Measurements from ENCODE around the gene MAMDC4. TPM values are rescaled to one million over a fixed set of nuclear protein-coding genes. Genes with fewer than 3 reads are reported as not detected.

The MAMDC4 gene
- total RNA-seq, 1 experiment from 2014 or later, result 6.7 TPM

DNA sequence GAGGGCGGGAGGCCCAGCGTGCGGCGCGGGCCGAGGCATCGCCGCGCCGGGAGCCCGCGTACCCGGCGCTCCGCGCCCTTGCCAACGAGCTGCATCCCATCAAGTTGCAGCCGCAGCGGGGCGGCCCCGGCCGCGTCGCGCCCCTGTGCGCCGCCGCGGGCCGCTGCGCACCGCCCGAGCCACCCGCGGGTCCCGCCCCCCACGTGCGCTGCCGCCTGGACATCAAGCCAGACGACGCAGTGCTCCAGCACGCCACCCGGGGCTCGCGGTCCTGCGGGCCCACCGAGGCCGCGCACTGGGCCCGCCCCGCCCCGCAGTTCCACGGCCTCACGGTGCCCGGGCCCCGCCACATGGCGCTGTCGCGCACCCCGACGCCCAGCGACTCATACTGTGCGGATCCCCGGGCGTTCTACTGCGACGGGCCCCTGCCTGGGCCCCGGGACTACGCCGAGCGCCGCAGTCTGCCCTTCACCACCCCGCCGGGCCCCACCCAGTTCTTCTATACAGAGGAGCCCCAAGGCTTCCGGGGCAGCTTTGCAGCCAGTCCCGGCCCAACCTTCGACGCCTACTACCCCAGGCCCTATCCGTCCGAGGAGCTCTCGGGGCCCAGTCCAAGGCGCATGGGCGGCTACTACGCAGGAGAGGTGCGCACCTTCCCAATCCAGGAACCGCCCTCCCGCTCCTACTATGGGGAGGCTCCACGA is 7.2 kb upstream of the MAMDC4 start:
- ATAC-seq (no peak), DNase-seq (ENCODE audit: low spot score) (no peak)
- H3K9me3 Mint-ChIP-seq, result no peaks in the 10 kb centered on the region
- peaks cover 3% of the 10 kb centered on the region for H3K27me3 Mint-ChIP-seq (ENCODE audit: low read depth)
- H3K27ac Mint-ChIP-seq, result no peak overlapping the region
- H3K4me3 Mint-ChIP-seq, result no peak overlapping the region
- CTCF ChIA-PET, result interaction anchor here (0.7 to 5.9 kb wide), 9 partner anchors 23 to 190 kb away, joined by 4 to 64 read pairs (median 8); partner anchors contain the start of genes RABL6, TMEM141 and TRAF2
- H3K4me1 Mint-ChIP-seq, result peaks cover 23% of the 10 kb centered on the region
- TF ChIP-seq ZNF317 (CRISPR knock-in tag; IDR thresholded peaks at IDR 0.05; ENCODE audit: borderline replicate concordance, low read depth), result no peak
- TF ChIP-seq, protein P1, sequence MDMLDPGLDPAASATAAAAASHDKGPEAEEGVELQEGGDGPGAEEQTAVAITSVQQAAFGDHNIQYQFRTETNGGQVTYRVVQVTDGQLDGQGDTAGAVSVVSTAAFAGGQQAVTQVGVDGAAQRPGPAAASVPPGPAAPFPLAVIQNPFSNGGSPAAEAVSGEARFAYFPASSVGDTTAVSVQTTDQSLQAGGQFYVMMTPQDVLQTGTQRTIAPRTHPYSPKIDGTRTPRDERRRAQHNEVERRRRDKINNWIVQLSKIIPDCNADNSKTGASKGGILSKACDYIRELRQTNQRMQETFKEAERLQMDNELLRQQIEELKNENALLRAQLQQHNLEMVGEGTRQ (CRISPR knock-in tag; IDR thresholded peaks at IDR 0.05), result no peak
- no peak for TF ChIP-seq PRRX2 (CRISPR knock-in tag; IDR thresholded peaks at IDR 0.05)
- no peak for TF ChIP-seq ZNF219 (CRISPR knock-in tag; IDR thresholded peaks at IDR 0.05; ENCODE audit: borderline replicate concordance)
- no peak for TF ChIP-seq FOXK1 (CRISPR knock-in tag; IDR thresholded peaks at IDR 0.05)
- no peak for TF ChIP-seq SP1 (CRISPR knock-in tag; conservative IDR thresholded peaks at IDR 0.05)
- no peak for TF ChIP-seq ZBTB21 (CRISPR knock-in tag; IDR thresholded peaks at IDR 0.05; ENCODE audit: borderline replicate concordance)
- TF ChIP-seq RORB (CRISPR knock-in tag; IDR thresholded peaks at IDR 0.05), result no peak
- TF ChIP-seq, protein P2, sequence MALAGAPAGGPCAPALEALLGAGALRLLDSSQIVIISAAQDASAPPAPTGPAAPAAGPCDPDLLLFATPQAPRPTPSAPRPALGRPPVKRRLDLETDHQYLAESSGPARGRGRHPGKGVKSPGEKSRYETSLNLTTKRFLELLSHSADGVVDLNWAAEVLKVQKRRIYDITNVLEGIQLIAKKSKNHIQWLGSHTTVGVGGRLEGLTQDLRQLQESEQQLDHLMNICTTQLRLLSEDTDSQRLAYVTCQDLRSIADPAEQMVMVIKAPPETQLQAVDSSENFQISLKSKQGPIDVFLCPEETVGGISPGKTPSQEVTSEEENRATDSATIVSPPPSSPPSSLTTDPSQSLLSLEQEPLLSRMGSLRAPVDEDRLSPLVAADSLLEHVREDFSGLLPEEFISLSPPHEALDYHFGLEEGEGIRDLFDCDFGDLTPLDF (CRISPR knock-in tag; IDR thresholded peaks at IDR 0.05), result no peak
- TF ChIP-seq ZNF671 (CRISPR knock-in tag; IDR thresholded peaks at IDR 0.05), result no peak
- TF ChIP-seq ESRRA (CRISPR knock-in tag; IDR thresholded peaks at IDR 0.05; ENCODE audit: borderline replicate concordance), result no peak
- TF ChIP-seq FOXP1 (CRISPR knock-in tag; IDR thresholded peaks at IDR 0.05; ENCODE audit: borderline replicate concordance), result no peak
- no peak for TF ChIP-seq MYBL2 (CRISPR knock-in tag; IDR thresholded peaks at IDR 0.05)
- no peaks in the 10 kb centered on the region for H3K36me3 Mint-ChIP-seq
- POLR2A ChIA-PET, result interaction anchor here (0.5 kb wide), 1 partner anchor 159 kb away, joined by 5 read pairs; no protein-coding TSS in a partner anchor

DNA sequence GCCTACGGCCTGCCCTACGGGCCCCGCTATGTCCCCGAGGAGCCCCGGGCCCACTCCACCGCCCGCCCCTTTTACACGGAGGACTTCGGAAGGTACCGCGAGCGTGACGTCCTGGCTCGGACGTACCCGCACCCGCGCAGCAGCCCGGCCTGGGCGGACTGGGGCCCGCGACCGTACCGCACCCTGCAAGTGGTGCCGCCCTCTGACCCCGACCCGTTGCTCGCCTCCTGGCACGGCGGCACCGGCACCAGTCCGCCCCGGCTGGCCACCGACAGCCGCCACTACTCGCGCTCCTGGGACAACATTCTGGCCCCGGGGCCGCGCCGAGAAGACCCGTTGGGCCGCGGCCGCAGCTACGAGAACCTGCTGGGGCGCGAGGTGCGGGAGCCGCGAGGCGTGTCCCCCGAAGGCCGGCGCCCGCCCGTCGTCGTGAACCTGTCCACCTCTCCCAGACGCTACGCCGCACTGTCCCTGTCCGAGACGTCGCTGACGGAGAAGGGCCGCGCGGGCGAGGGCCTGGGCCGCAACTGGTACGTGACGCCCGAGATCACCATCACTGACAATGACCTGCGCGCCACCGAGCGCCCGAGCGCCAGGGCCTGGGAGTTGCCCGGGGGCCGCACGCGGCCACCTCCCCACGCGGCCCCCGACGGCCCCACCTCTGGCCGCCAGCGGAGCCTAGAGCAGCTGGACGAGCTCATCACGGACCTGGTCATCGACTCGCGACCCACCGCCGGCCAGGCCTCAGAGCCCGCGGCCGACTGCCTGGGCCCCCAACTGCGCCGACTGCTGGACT is 6.5 kb upstream of the MAMDC4 start:
- H3K36me3 Mint-ChIP-seq, result peaks cover 2% of the 10 kb centered on the region; the same call in 1 of the 2 replicates
- DNase-seq (ENCODE audit: low spot score) (no peak), ATAC-seq (no peak)
- ChIA-PET POLR2A (interaction anchor here (0.5 kb wide), 1 partner anchor 158 kb away, joined by 5 read pairs; no protein-coding TSS in a partner anchor), CTCF (interaction anchor here (1.1 to 2.0 kb wide), 4 partner anchors 36 to 133 kb away, joined by 3 to 8 read pairs (median 6); no protein-coding TSS in a partner anchor)
- H3K4me3 Mint-ChIP-seq, result no peak overlapping the region
- H3K27ac Mint-ChIP-seq, result no peak overlapping the region
- H3K4me1 Mint-ChIP-seq, result peaks cover 23% of the 10 kb centered on the region
- no peaks in the 10 kb centered on the region for H3K9me3 Mint-ChIP-seq
- H3K27me3 Mint-ChIP-seq (ENCODE audit: low read depth), result peaks cover 3% of the 10 kb centered on the region
- TF ChIP-seq, protein P3, sequence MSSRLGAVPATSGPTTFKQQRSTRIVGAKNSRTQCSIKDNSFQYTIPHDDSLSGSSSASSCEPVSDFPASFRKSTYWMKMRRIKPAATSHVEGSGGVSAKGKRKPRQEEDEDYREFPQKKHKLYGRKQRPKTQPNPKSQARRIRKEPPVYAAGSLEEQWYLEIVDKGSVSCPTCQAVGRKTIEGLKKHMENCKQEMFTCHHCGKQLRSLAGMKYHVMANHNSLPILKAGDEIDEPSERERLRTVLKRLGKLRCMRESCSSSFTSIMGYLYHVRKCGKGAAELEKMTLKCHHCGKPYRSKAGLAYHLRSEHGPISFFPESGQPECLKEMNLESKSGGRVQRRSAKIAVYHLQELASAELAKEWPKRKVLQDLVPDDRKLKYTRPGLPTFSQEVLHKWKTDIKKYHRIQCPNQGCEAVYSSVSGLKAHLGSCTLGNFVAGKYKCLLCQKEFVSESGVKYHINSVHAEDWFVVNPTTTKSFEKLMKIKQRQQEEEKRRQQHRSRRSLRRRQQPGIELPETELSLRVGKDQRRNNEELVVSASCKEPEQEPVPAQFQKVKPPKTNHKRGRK (CRISPR knock-in tag; IDR thresholded peaks at IDR 0.05; ENCODE audit: borderline replicate concordance), result no peak
- TF ChIP-seq TEAD1 (CRISPR knock-in tag; IDR thresholded peaks at IDR 0.05) (no peak), NR1H2 (CRISPR knock-in tag; IDR thresholded peaks at IDR 0.05) (no peak)
- TF ChIP-seq, protein P4, sequence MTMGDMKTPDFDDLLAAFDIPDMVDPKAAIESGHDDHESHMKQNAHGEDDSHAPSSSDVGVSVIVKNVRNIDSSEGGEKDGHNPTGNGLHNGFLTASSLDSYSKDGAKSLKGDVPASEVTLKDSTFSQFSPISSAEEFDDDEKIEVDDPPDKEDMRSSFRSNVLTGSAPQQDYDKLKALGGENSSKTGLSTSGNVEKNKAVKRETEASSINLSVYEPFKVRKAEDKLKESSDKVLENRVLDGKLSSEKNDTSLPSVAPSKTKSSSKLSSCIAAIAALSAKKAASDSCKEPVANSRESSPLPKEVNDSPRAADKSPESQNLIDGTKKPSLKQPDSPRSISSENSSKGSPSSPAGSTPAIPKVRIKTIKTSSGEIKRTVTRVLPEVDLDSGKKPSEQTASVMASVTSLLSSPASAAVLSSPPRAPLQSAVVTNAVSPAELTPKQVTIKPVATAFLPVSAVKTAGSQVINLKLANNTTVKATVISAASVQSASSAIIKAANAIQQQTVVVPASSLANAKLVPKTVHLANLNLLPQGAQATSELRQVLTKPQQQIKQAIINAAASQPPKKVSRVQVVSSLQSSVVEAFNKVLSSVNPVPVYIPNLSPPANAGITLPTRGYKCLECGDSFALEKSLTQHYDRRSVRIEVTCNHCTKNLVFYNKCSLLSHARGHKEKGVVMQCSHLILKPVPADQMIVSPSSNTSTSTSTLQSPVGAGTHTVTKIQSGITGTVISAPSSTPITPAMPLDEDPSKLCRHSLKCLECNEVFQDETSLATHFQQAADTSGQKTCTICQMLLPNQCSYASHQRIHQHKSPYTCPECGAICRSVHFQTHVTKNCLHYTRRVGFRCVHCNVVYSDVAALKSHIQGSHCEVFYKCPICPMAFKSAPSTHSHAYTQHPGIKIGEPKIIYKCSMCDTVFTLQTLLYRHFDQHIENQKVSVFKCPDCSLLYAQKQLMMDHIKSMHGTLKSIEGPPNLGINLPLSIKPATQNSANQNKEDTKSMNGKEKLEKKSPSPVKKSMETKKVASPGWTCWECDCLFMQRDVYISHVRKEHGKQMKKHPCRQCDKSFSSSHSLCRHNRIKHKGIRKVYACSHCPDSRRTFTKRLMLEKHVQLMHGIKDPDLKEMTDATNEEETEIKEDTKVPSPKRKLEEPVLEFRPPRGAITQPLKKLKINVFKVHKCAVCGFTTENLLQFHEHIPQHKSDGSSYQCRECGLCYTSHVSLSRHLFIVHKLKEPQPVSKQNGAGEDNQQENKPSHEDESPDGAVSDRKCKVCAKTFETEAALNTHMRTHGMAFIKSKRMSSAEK (CRISPR knock-in tag; IDR thresholded peaks at IDR 0.05; ENCODE audit: borderline replicate concordance), result no peak
- TF ChIP-seq, protein P5, sequence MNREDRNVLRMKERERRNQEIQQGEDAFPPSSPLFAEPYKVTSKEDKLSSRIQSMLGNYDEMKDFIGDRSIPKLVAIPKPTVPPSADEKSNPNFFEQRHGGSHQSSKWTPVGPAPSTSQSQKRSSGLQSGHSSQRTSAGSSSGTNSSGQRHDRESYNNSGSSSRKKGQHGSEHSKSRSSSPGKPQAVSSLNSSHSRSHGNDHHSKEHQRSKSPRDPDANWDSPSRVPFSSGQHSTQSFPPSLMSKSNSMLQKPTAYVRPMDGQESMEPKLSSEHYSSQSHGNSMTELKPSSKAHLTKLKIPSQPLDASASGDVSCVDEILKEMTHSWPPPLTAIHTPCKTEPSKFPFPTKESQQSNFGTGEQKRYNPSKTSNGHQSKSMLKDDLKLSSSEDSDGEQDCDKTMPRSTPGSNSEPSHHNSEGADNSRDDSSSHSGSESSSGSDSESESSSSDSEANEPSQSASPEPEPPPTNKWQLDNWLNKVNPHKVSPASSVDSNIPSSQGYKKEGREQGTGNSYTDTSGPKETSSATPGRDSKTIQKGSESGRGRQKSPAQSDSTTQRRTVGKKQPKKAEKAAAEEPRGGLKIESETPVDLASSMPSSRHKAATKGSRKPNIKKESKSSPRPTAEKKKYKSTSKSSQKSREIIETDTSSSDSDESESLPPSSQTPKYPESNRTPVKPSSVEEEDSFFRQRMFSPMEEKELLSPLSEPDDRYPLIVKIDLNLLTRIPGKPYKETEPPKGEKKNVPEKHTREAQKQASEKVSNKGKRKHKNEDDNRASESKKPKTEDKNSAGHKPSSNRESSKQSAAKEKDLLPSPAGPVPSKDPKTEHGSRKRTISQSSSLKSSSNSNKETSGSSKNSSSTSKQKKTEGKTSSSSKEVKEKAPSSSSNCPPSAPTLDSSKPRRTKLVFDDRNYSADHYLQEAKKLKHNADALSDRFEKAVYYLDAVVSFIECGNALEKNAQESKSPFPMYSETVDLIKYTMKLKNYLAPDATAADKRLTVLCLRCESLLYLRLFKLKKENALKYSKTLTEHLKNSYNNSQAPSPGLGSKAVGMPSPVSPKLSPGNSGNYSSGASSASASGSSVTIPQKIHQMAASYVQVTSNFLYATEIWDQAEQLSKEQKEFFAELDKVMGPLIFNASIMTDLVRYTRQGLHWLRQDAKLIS (CRISPR knock-in tag; IDR thresholded peaks at IDR 0.05; ENCODE audit: borderline replicate concordance), result no peak
